HCEC 1CT (cell line): ENCODE data around the gene TMEM132E.
"Not testable (repeated sequence)": the region's sequence is repeated elsewhere in the genome, so short reads cannot be mapped to it uniquely, and the experiment has no call there.

Experiments used
- DNase-seq: peaks from one replicate; pipeline ENCODE4 v3.0.0-alpha.2; 2017

The TMEM132E gene

GRCh38 chr17:34579017-34579946 is at the start of gene TMEM132E:
Gene TMEM132E (plus strand): TSS chr17:34579582. CDS start chr17:34581077, 1,495 bp downstream.
- no peak for DNase-seq

DNA sequence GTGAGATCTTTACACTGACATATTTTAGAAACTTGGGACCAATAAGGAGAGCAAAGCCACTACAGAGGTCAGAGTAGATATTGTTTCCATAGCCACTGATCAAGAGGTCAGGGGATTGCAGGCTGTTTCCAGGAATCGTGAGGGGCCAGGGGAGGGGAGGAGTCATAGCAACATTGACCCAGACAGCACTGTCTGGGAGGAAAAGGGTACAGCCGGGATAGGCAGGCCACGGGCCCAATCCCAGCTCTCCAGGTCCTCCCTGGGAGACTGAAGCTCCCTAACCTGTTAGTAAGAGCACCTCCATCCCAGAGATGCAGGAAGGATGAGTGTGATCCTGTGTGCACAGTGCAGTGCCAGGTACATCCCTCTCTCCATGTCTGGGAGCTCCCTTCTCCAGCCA is 48.5 kb upstream of the TMEM132E start:
- DNase-seq, result no peak

DNA sequence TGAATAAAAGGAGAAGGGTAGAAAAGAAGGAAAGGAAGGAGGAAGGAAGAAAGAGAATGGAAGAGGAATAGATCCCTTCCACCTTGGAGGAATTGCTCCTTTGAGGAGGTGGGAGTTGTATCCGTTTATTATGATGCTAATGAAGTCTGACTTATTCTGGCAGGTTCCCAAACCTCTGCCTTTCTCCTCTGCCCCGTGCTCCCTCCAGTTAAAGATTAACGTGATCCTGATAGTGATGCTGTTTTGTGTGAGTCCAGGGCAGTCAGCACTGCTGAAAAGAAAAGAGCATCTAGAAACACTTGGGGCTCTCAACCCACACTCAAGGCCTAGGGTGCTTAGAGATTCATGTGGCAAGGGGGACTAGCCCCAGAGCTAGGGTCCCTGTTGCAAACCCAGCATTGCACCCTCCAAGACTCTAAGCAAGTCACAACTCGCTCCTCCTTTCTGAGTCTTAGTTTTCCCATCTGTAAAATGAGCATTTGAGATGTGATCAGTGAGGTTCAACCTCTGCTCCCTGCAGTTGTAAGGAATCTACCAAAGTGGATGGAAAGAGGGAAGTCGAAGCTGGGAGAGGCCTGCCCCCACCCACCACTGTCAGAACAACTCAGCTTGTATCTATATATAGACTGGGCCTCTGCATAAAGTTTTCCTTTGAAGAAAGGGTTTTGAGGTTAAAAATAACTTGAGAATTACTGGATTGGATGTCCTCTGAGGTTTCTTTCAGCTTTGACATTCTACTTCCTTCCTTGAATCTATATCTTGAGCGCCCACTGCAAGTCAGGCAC is 46.9 kb upstream of the TMEM132E start:
- DNase-seq, result no peak

DNA sequence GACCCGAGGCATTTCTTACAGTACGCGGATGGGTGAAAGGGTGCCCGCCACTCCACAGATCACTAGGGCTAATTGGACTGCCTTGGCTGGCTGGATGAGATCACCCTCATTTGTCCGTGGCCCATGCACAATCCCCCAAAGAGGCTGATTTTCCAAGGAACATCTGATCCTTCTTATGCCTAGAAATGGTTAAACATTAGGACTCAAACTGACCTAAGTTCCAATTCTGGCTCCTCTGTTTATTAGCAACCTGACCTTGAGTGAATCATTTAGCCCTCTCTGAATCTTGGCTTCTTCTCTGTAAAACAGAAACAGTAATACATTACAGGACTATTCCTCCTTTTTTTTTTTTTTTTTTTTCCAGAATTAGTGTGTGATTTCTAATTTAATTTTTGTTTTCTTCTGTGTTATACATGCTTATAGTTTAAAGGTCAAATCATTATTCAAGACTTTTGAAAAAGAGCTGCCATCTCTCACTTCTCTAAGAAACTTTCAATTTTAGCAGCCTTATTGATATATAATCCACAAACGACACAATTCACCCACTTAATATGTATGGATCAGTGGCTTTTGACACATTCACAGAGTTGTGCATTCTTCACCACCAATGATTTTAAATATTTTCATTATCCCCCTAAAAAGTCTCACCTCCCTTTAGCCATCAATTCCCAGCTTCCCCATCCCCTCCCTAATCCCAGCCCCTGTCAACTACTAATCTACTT is 45.4 kb upstream of the TMEM132E start:
- DNase-seq, result peak; percentile 4

DNA sequence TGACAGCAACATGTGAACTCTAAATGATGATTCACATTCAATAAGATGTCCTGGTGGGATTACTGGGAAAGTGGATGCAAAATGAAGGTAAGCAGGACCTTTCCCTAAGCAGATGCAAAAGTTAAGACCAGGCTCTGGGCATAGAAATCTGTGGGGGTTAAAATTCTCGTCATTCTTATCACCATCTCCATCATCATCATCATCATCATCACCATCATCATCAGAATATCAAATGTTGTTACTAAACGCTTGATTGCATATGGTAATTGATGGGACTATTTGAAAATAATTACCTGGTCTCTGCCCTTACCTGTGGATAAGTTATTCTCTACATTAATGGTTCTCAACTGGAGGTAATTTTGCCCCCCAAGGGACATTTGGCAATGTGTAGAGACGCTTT is 41.9 kb upstream of the TMEM132E start:
- DNase-seq, result no peak

DNA sequence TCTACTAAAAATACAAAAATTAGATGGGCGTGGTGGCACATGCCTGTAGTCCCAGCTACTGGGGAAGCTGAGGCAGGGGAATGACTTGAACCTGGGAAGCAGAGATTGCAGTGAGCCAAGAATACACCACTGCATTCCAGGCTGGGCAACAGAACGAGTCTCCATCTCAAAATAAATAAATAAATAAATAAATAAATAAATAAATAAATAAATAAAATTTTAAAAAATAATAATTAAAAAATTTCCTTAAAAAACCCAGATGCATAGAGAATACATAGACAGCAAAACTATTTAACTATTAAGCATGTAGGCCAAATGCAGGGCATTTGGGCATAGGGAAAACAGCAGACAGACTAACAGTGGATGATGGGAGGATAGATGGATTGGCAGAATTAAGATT is 40.8 kb upstream of the TMEM132E start:
- not testable (repeated sequence) for DNase-seq

DNA sequence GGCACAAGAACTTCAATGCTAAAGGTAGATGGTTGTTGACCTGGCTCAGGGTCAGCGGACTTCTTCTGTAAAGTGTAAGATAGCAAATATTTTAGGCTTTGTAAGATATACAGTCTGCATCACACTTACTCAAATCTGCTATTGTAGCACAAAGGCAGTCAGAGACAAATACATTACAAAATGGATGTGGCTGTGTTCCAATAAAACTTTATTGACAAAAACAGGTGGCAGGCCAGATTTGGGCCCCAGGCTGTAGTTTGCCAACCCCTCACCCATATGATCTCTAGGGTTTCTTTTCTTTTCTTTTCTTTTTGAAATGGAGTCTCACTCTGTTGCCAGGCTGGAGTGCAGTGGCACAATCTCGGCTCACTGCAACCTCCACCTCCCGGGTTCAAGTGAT is 39.5 kb upstream of the TMEM132E start:
- DNase-seq, result no peak

DNA sequence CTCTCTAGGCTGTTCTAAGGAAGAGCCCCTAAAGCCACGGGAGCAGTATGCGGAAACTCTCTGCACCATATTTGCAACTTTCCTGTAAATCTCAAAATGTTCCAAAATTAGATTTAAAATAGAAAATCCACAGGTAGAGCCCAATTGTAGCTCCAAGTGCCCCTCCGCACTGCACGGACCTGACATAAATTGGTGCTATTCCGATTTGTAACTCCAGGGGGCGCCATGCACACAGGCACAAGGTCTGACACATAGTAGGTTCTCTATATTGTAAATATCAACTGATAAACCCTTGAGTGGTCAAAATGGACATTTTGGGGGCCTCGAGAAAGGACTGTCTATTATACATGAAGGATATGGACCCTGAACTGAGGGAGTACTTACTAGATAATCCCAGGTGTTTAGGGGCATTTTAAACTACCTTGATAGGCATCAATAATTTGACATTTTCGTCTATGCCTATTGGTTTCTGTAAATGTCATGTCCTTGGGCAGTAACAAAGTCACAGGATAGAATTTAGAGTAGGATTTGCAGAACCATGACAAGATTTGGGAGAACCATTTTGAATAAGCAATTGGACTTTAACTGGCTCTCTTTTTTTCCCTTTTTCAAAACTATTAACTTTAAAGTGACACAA is 36.6 kb upstream of the TMEM132E start:
- DNase-seq, result no peak

DNA sequence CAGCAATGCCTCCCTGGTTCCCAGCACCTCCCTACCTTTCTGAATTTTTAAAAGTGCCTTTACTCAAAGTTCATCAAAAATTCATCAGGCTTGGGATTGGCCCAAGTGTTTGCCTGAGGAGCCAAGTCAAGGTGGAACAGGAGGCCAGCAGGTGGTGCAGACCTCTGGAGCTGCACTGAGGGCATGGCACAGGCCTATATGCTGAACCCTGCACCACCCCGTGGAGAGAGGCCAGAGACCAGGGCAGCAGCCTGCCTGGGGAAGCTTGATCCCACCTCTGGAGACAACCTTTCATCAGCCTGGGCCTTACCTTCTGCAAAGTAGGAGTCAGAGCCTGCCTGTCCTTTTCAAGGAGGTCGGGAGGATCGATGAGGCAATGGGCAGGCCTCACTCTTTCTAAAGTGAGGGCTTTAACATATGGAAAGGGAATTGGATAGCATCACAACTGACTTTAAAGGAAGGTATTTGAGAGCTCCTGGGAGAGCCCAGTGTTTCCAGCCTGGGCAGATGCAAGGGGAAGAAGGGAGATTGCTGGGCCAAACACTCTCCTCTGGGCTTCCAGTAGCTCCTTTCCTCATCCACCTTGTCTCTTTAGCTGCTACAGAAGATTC is 31.8 kb upstream of the TMEM132E start:
- DNase-seq, result no peak

GRCh38 chr17:34549966-34550365 is 29.4 kb upstream of the TMEM132E start:
- DNase-seq, result no peak

DNA sequence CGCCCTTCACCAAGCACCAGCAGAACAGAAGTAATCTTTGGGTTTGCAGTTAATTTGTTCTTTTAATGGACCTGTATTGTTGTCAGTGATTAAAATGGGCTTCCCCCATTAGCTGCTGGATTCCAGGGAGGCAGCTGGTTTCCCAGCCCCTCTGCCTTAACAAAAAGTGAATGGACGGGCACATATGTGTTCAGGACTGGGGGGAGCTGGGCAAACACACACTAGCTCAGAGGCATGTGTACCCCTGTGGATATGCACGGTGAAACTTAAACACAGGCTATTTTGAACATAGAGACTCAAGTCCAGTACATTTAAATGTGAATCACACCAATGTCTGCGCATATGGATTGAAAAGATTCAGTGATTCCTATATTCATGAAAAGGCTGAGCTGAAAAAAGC is 25.5 kb upstream of the TMEM132E start:
- no peak for DNase-seq

DNA sequence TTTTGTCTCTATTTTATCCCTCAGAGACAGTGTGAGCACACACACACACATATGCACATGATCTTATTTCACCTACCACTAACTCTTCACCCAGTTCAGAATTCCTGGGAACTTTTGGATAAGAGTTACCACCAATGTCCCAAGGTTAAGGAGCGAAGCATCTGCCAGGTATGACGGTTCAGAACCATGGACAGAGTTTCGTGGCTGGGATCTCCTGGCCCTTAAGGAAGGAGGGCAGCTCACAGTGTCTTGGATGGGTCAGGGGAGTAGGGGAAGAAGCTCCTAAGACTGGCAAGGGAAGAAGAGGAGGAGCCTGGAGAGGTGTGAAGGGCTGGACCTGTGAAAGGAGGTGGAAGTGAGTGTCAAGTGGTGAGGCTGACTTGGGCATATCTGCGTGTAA is 23.0 kb upstream of the TMEM132E start:
- no peak for DNase-seq

DNA sequence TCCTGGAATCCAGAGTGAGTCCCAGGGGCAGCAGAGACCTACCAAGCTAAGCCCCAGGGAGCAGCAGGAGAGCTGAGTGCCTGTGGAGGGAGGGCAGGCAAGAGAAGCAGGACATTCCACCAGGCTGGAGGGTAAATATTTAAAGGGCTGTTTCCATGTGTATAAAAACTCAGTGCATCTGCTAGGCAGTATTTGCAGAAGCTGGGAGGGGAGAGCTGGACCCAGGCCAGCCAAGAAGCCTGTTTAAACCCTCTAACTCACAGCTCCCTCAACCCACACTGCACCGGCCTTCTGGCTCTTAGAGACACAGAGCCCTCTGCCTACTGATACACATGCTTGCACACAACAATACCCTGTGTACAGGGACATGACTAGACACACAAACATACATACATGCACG is 22.5 kb upstream of the TMEM132E start:
- no peak for DNase-seq

DNA sequence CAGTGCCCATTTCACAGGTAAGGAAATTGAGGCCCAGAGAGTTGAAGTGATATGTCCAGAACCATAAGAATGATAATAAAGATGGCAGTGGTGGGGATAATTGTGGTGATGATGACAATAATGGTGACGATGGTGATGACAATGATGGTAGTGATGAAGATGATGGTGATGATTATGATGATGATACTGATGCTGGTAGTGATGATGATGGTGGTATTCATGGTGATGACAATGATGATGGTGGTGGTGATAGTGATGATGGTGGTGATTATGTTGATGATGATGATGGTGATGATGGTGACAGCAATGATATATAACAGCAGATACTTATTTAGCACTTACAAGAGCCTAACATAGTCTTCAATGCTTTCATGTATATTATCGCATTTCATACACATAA is 18.1 kb upstream of the TMEM132E start:
- DNase-seq, result no peak

DNA sequence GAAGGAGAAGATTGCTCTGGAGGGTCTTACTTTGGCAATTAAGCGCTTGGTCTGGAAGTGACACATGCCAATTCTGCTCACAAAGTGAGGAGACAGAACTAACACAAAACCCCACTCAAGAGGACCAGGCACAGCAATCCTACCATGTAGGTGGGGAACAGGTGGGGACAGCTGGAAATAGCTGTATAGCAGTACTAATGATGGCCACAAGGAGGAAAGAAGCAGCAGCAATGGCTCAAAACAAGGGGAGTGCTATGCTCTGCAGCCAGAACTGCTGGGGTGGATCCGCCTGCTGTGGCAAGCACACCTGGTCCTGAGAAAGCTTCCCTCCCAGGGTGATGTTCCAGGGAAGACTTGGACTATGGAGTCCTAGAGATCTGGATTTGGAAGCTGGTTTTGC is 17.0 kb upstream of the TMEM132E start:
- DNase-seq, result no peak

DNA sequence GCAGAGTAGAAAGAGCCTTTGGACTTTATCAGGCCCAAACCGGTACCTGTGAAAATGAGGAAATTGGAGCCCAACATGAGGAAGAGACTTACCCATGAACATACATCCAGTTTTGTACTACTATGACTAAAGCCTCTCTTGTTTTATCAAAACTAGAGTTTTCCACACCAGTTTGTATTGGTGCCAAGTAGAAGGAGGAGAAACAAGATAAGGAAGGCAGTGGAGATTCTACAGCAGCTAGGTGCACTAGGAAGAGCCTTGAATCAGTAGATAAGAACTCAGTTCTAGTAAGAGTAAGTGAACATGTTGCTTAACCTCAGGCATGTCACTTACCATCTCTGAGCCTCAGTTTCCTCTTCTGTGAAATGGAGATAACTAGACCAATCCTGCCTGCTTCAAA is 13.7 kb upstream of the TMEM132E start:
- DNase-seq, result no peak

- no peak for DNase-seq
These were observed 13.2 kb upstream of the TMEM132E start for GRCh38 chr17:34566201-34566600.

GRCh38 chr17:34566873-34567272 is 12.5 kb upstream of the TMEM132E start:
- DNase-seq, result no peak

- peak; percentile 37 for DNase-seq
These were observed 11.5 kb upstream of the TMEM132E start for GRCh38 chr17:34567691-34568465.

DNA sequence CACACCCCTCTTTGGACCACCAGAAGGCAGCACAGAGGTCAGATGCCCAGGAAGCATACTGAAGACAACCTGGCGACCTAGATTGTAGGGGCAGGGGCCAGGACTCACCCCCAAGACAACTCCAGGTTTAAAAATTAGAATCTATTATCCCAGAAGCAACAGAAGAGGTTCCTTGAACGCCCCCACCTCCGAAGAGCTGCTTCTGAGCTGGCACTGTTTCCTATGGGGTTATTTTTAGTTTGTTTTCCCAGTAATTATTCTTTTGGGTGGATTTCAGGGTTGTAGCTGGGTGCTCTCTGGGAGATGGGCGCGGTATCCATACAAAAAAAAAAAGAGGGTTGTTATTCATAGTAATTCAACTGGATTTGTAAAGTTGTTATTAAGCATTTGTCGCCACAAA is 10.4 kb upstream of the TMEM132E start:
- no peak for DNase-seq

DNA sequence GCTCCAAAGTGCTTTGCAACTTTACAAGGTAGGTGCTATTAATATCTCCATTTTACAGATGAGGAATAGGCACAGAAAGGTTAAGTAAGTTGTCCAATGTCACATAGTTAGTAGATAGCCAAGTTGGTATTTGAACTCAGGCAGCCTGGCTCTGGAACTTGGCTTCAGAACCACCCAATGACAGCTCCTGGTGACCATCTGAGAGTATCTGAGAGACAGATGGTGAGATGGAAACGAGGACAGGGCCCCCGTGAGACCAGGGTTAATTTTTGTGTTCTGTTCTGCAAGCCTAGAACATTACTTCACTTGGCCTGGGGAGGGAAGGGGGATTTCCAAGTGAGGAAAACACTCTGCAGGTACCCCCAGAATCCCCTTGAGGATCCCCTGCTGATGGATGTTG is 9.8 kb upstream of the TMEM132E start:
- DNase-seq, result no peak

DNA sequence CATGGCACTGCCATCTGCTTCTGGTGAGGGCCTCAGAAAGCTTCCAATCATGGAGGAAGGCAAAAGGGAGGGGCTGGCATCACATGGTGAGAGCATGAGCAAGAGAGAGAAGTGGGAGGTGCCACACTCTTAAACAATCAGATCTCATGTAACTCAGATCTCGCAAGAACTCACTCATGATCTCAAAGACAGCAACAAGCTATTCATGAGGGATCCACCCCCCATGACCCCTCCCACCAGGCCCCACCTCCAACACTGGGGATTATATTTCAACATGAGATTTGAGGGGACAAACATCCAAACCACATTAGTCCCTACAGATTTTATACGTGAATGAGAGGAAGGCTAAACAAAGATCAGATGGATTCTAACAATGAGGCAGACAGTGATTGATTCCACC is 8.9 kb upstream of the TMEM132E start:
- no peak for DNase-seq
